GM04504 (cell line): ENCODE measurements around the gene CASKIN2.

ENCODE experiments used
- DNase-seq: peaks from one replicate; pipeline ENCODE4 v3.0.0-alpha.2; 2012; ENCODE audit warnings: low read depth

CASKIN2 gene

GRCh38 chr17:75503976-75504346 lies 11.4 kb downstream of the CASKIN2 start:
- no peak for DNase-seq

DNA sequence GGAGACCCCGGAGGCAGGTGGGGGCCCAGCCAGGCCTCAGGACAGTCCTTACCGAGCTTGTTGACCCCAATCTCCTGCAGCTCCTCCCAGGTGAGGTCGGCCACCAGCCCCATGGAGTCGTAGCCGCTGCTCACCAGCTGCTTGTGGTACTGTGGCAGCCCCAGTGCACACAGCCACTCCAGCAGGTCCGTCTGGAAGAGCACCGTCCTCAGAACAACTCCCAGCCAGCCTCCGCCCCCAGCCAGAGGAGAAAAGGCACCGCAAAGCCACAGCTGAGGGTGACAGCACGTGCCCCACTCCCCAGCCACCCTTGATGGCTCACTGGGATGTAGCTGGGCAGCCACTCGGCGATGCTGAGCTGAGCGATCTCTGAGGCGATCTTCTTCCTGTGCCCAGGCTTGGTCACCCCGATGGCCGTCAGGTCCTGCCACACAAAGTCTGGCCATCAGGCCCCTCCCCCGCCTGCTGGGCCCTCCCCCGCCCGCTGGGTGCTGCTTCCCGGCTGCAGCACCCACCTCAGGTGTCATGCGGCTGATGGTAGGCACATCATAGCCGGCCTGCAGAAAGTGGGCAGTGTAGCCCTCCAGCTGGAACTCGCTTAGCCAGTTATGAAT lies 11.9 kb downstream of the CASKIN2 start:
- no peak for DNase-seq

GRCh38 chr17:75502721-75503329 lies 12.5 kb downstream of the CASKIN2 start:
- DNase-seq, result no peak

DNA sequence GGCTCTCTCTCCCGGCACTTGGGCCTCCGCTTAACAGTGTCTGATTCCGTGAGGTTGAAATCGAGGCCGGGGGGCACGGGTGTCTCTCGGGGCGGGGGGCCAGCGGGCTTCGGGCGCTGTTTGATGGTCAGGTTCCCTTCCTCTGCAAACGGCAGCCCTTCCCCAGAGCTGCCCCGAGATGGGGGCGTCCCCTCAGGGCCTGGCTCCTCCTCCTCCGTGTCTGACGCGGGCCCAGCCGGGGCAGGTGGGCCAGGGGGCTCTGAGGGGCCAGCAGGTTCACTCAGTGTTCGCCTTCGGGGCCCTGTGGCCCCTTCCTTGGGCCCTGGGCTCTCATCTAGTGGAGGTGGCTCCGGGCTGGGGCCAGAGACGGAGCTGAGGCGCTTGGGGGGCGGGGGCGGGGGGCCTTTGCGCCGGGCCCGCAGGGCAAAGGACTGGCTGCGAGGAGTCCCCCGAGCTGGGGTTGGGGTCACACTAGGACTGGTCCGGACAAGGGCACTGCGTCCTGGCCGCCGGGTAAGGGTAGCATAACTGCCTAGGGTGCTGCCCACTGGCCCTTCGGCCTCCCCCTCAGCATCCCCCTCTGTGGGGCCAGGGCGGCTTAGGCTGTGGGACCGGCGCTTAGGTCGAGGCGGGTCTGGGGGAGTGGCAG lies 13.1 kb downstream of the CASKIN2 start:
- no peak for DNase-seq

GRCh38 chr17:75501378-75502071 lies 13.8 kb downstream of the CASKIN2 start:
- no peak for DNase-seq

- DNase-seq, result no peak
These were observed 14.7 kb downstream of the CASKIN2 start for GRCh38 chr17:75500419-75501216.

DNA sequence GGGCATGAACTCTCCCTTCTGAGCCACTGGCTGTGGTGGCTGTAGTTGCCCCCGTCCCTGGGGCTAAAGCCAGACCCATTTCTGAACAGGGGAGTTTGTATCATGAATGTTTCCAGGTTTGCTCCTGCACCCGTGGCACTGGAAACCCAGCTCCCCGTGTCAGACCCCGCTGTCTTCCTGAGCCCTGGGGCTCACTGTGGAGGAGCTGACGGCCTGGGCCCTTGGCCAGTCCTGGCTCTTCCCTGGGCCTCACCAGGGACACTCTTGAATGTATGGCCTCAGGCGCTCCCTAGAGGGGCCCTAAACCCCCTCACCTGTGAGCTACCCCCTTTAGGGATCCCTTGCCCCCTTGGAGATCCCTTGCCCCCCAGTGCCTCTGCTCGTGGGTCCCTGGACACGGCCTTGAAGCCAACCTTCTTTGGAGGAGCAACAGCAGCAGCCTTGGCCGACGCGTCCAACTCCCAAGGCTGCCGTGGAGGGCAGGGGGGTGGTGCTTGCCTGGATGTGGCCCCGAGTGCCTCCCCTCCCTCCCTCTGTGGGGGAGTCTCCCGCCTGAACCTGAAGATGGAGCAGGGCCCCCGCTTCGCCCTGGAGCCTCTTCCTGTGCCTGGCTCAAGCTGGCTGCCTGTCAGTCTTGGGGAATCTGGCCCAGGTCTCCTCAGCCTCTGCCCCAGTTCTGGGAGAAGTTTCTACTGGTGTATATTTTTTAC lies 15.9 kb downstream of the CASKIN2 start:
- DNase-seq, result no peak

DNA sequence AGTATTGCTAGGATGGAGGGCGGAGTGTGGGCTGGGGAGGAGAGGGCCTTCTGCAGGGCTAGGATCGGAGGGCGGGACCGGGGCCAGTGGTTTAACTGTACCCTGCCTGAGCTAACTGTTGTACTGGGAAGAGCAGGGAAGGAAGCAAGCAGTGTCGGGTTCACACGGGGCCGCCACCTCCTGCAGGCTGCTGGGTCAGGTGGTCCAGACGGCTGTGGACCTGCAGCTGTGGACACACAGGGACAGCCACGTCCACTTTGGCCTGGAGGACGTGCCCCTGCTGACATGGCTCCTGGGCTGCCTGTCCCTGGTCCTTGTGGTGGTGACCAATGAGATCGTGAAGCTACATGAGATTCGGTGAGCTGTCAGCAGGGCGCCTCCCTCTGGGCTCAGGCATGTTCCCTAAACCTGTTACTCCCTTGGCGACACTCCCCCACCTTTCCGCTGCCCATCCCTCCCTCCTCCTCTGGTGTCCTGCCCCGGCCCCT lies 16.6 kb downstream of the CASKIN2 start:
- DNase-seq, result no peak

DNA sequence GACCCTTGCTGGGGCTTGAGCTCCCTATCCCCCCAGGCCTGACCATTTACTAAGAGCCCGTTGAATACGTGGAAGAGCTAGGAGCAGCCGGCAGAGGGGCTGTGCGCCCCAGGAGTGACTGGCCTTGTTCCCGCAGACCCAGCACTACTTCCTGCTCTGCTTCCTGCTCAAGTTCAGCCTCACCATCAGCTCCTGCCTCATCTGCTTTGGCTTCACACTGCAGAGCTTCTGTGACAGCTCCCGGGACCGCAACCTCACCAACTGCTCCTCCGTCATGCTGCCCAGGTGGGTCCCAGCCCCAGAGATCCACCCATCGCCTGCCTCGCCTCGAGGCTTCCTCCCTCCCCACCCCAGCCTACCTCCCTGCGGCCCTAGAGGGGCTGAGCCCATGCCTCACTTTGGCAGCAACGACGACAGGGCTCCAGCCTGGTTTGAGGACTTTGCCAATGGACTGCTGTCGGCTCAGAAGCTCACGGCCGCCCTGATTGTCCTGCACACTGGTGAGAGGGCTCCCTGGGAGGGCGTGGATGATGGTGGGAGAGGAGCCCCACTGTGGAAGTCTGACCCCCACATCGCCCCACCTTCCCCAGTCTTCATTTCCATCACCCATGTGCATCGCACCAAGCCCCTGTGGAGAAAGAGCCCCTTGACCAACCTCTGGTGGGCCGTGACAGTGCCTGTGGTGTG lies 17.2 kb downstream of the CASKIN2 start:
- no peak for DNase-seq

DNA sequence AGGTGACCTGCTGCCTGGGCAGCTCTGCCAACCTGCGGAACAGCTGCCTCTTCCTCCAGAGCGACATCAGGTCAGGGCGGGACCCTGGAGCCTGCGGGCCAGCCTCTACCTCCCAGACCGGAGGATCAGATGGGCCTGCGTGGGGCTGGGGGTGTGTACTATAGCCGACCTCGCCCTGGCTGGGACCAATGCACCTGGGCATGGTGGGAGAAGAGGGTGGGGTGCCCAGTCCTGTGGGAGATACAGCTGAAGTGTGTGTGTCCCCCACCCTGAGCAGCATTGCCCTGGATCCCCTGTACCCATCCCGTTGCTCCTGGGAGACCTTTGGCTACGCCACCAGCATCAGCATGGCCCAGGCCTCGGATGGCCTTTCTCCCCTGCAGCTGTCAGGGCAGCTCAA lies 19.3 kb downstream of the CASKIN2 start:
- no peak for DNase-seq

DNA sequence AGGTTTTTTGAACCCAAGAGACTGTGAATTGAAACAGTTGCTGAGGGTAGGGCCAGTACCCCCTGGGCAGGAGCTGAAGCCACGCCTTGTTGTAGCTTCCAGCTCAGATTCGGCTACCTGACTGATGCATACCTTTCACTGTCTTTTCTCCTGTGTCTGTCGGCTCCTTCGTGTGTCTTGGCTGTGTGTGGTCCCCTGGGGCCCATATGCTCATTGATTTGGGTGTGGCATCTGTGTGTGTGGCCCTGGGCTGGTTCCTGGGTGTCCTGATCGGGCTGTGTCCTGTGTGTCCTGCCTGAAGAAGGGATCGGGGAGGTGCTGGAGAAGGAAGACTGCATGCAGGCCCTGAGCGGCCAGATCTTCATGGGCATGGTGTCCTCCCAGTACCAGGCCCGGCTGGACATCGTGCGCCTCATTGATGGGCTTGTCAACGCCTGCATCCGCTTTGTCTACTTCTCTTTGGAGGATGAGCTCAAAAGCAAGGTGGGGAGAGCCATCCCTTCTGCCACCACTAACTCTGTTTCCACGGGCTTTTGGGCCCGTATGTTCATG lies 20.9 kb downstream of the CASKIN2 start:
- DNase-seq, result no peak

GRCh38 chr17:75493476-75494129 lies 21.7 kb downstream of the CASKIN2 start:
- DNase-seq, result no peak

DNA sequence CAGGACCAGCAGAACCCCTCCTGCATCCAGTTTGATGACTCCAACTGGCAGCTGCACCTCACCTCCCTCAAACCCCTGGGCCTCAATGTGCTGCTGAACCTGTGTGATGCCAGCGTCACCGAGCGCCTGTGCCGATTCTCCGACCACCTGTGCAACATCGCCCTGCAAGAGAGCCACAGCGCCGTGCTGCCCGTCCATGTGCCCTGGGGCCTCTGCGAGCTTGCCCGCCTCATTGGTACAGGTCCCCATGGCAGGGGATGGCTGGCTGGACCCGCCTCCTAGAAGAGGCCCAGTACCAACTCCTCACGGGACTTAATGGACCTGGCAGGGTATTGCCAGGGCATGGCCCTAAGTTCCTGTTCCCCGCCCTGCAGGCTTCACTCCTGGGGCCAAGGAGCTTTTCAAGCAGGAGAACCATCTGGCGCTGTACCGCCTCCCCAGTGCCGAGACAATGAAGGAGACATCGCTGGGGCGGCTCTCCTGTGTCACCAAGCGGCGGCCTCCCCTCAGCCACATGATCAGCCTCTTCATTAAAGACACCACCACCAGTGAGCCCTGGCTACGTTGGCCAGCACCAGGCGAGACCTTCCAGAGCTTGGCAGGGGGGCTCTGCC lies 22.7 kb downstream of the CASKIN2 start:
- DNase-seq, result no peak

- DNase-seq, result no peak
These were observed 23.7 kb downstream of the CASKIN2 start for GRCh38 chr17:75491680-75492079.

GRCh38 chr17:75490953-75491649 lies 24.2 kb downstream of the CASKIN2 start:
- DNase-seq, result no peak

DNA sequence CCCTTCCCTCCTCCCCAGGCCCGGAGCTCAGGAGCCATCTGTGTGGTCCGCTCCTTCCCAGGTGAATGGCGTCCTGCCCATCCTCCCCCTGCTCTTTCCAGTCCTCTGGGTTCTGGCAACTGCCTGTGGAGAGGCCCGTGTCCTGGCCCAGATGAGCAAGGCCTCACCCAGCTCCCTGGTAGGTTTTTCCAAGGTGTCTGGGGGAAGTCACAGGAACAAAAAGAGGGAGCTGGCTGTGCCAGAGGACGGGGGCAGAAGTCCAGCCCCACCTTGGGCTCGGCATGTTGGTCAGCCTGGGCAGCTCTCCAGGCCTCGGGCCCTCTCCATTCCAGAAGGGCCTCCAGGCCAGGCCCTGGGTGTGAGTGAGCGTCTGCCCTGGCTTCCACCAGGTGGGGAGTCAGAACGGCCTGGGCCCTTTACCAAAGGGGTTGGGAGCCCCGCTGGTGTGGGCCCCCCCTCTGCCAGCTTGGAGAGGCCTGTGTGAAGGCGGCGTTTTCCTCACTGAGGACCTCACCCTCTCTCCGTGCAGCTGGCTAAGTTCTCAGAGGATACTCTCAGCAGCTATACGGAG lies 25.1 kb downstream of the CASKIN2 start:
- no peak for DNase-seq

- no peak for DNase-seq
These were observed 25.8 kb downstream of the CASKIN2 start for GRCh38 chr17:75489511-75489955.

DNA sequence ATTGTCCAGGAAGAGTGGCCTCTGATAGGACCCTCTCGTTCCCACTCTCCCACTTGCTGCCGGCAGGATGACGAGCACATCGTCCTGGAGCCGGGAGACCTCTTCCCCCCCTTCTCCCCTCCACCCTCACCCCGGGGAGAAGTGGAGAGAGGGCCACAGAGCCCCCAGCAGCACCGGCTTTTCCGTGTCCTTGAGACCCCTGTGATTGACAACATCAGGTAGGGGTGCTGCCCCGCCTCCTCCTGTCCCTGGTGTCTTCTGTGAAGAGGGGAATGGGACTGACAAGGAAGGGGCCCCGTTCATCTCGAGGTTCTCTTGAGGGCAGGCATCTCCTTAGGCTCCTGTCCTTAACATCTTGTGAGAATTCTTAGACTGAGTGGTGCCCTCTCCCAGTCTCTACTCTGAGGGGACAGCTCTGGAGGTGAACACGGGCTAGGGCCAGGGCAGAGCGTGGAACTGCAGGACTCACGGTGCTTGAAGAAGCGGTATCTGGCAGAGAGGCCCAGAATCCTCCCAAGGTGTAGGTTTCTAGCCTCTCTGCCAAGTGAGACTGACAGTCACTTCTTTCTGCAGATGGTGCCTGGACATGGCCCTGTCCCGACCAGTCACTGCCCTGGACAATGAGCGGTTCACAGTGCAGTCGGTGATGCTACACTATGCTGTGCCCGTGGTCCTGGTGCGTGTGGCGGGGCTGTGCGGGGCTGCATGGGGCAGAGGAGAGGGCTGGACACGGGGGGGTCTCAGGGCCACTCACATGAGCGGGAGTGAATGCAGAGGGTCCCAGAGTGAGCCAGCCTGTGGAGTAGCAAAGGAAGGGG lies 26.4 kb downstream of the CASKIN2 start:
- no peak for DNase-seq
